Omental fat pad (tissue), 4 donors: ENCODE measurements around the gene IFT74. TPM values are rescaled to one million over a fixed set of nuclear protein-coding genes. Genes with fewer than 3 reads are reported as not detected.

Source experiments
- ATAC-seq: fragments of 150-250 bp; one replicate; pipeline ENCODE4 v1.9.1; 2016; ENCODE audit warnings: mild to moderate bottlenecking, moderate library complexity; ENCODE audit not compliant: low FRiP score
- DNase-seq: peaks from one replicate; pipeline ENCODE4 v3.0.0-alpha.2; 2019; ENCODE audit warnings: low spot score
- CTCF ChIP-seq, 3 donors: fragments of 450-650 bp; IDR thresholded peaks; one replicate each; pipeline ENCODE4 v1.5.1; 2016 to 2017; ENCODE audit warnings: antibody characterized with exemption in 3 of 3, mild to moderate bottlenecking in 3 of 3, moderate library complexity in 2 of 3
- total RNA-seq, 4 donors: library from RNA; depleted of rRNA; stranded (reverse); fragments of >200 nt; gene quantifications; one replicate each; pipeline ENCODE4 v1.1.0, GENCODE V29; 2016

IFT74 gene
- total RNA-seq, 4 donors from 2014 or later = 5.3 to 13.0 (median 10.5) TPM

GRCh38 chr9:26937816-26938371, 18.3 kb upstream of the IFT74 start:
- ATAC-seq (no peak), DNase-seq (no peak)
- no peak for TF ChIP-seq CTCF (IDR thresholded peaks at IDR 0.05)

- TF ChIP-seq CTCF (IDR thresholded peaks at IDR 0.05) = no peak
- no peak for ATAC-seq
Observed at GRCh38 chr9:26939955-26940711, 16.1 kb upstream of the IFT74 start.

GRCh38 chr9:26940779-26941178, 15.4 kb upstream of the IFT74 start:
- no peak for TF ChIP-seq CTCF (IDR thresholded peaks at IDR 0.05)
- DNase-seq = no peak
- ATAC-seq = no peak

More at GRCh38 chr9:26939955-26940711, 16.1 kb upstream of the IFT74 start:
- DNase-seq = no peak

- no peak for TF ChIP-seq CTCF (IDR thresholded peaks at IDR 0.05)
- no peak for ATAC-seq
- no peak for DNase-seq
Observed at GRCh38 chr9:26945591-26945990, 10.6 kb upstream of the IFT74 start.

GRCh38 chr9:26946753-26947727, 9.2 kb upstream of the IFT74 start, which contains the start of gene PLAA:
Gene PLAA, minus strand, starts transcription at chr9:26947242. Its CDS starts 197 bp downstream, at chr9:26947045.
- DNase-seq = peak; percentile 79
- peak; percentile 100 for ATAC-seq

GRCh38 chr9:26947736-26948135, 8.5 kb upstream of the IFT74 start:
- no peak for ATAC-seq
- TF ChIP-seq CTCF (IDR thresholded peaks at IDR 0.05) = no peak

More at GRCh38 chr9:26946753-26947727, 9.2 kb upstream of the IFT74 start, which contains the start of gene PLAA:
- no peak for TF ChIP-seq CTCF (IDR thresholded peaks at IDR 0.05)

More at GRCh38 chr9:26947736-26948135, 8.5 kb upstream of the IFT74 start:
- no peak for DNase-seq
